MCF 10A (cell line): ENCODE results near the gene RELCH. TPM values are rescaled to one million over a fixed set of nuclear protein-coding genes. Genes with fewer than 3 reads are reported as not detected.

ENCODE experiments used
- BruUV-seq: library from RNA; stranded (reverse); fragments of 400-500 nt; replicated peaks from 2 replicates; lab custom pipeline; 2021; lab: Mats Ljungman, UMichigan
- CTCF ChIA-PET: fragments of 300-600 bp; sonication (Branson Sonifier 250); formaldehyde crosslinking; extraction: SDS; loops from one replicate; lab custom pipeline; 2021; ENCODE audit warnings: antibody characterized with exemption, inconsistent platforms; lab: Yijun Ruan, JAX
- POLR2A ChIA-PET: fragments of 300-600, 350-650 bp; sonication (Branson Sonifier 250); formaldehyde crosslinking; extraction: SDS; loops from one replicate; lab custom pipeline; 2020; ENCODE audit warnings: antibody characterized with exemption, inconsistent platforms; lab: Yijun Ruan, JAX
- DNase-seq: peaks from one replicate; pipeline ENCODE4 v3.0.0-alpha.2; 2018; ENCODE audit not compliant: unreplicated experiment
- H3K27ac Mint-ChIP-seq: one replicate; pipeline ENCODE4 v1.8.0; 2022; ENCODE audit warnings: mild to moderate bottlenecking, low read depth, mixed read lengths; ENCODE audit not compliant: unreplicated experiment
- H3K27me3 Mint-ChIP-seq: one replicate; pipeline ENCODE4 v1.8.0; 2022; ENCODE audit warnings: mixed read lengths; ENCODE audit not compliant: insufficient read depth, unreplicated experiment
- H3K36me3 Mint-ChIP-seq: one replicate; pipeline ENCODE4 v1.8.0; 2022; ENCODE audit warnings: mild to moderate bottlenecking, moderate library complexity, mixed read lengths; ENCODE audit not compliant: insufficient read depth, unreplicated experiment
- H3K4me1 Mint-ChIP-seq: one replicate; pipeline ENCODE4 v1.8.0; 2022; ENCODE audit warnings: mixed read lengths; ENCODE audit not compliant: insufficient read depth, unreplicated experiment
- H3K4me3 Mint-ChIP-seq: one replicate; pipeline ENCODE4 v1.8.0; 2022; ENCODE audit warnings: mild to moderate bottlenecking, moderate library complexity, mixed read lengths; ENCODE audit not compliant: unreplicated experiment
- H3K9me3 Mint-ChIP-seq: one replicate; pipeline ENCODE4 v1.8.0; 2022; ENCODE audit warnings: mixed read lengths; ENCODE audit not compliant: unreplicated experiment
- CTCF ChIP-seq: fragments of 200-600 bp; IDR thresholded peaks from one replicate; pipeline ENCODE4 v1.8.0; 2022; ENCODE audit warnings: antibody characterized with exemption, mild to moderate bottlenecking; ENCODE audit not compliant: unreplicated experiment
- intact Hi-C: fragments of 100-400 bp; cut with micrococcal nuclease; formaldehyde crosslinking; loops from 2 replicates; pipeline ENCODE4 v1.14.1; 2022
- total RNA-seq: library from RNA; stranded (reverse); gene quantifications from 2 replicates; pipeline ENCODE4 v1.2.3, GENCODE V29; 2022

Gene RELCH
- total RNA-seq, 1 experiment from 2014 or later, result 24.7 TPM

GRCh38 chr18:62337336-62337735 lies 150.3 kb downstream of the RELCH start:
- ChIA-PET POLR2A (no interaction called here), CTCF (no interaction called here)
- intact Hi-C loops, result no loop called here
- Mint-ChIP-seq H3K27ac (no peak overlapping the region), H3K9me3 (no peaks in the 10 kb centered on the region), H3K4me1 (peaks cover 17% of the 10 kb centered on the region), H3K36me3 (peaks cover 4% of the 10 kb centered on the region), H3K27me3 (no peaks in the 10 kb centered on the region), H3K4me3 (no peak overlapping the region)
- no peak for TF ChIP-seq CTCF
- DNase-seq, result no peak
- no TSS peak for BruUV-seq

GRCh38 chr18:62338446-62339105 lies 151.5 kb downstream of the RELCH start:
- Mint-ChIP-seq H3K4me1 (peaks cover 17% of the 10 kb centered on the region), H3K36me3 (peaks cover 4% of the 10 kb centered on the region)

GRCh38 chr18:62339106-62339988 lies 152.3 kb downstream of the RELCH start:
- H3K4me3 Mint-ChIP-seq, result peak overlapping the region; percentile 31
- CTCF ChIA-PET, result interaction anchor here (0.6 to 1.0 kb wide), 2 partner anchors 173 to 240 kb away, joined by 4 to 6 read pairs; no protein-coding TSS in a partner anchor
- no peaks in the 10 kb centered on the region for H3K27me3 Mint-ChIP-seq
- intact Hi-C loops, result no loop called here
- H3K27ac Mint-ChIP-seq, result peak overlapping the region; percentile 23
- peaks cover 13% of the 10 kb centered on the region for H3K4me1 Mint-ChIP-seq
- H3K36me3 Mint-ChIP-seq, result peaks cover 4% of the 10 kb centered on the region
- TF ChIP-seq CTCF, result no peak
- POLR2A ChIA-PET, result interaction anchor here (0.6 kb wide), 1 partner anchor 25 kb away, joined by 5 read pairs; no protein-coding TSS in a partner anchor
- no TSS peak for BruUV-seq
- H3K9me3 Mint-ChIP-seq, result no peaks in the 10 kb centered on the region
- DNase-seq, result peak; percentile 76

More at GRCh38 chr18:62338446-62339105, 151.5 kb downstream of the RELCH start:
- H3K27me3 Mint-ChIP-seq, result no peaks in the 10 kb centered on the region
- CTCF ChIA-PET, result interaction anchor here (1.0 kb wide), 1 partner anchor 174 kb away, joined by 6 read pairs; no protein-coding TSS in a partner anchor
- TF ChIP-seq CTCF, result no peak
- no peak for DNase-seq
- intact Hi-C loops, result no loop called here
- H3K4me3 Mint-ChIP-seq, result no peak overlapping the region
- POLR2A ChIA-PET, result no interaction called here
- H3K9me3 Mint-ChIP-seq, result no peaks in the 10 kb centered on the region
- BruUV-seq, result no TSS peak
- H3K27ac Mint-ChIP-seq, result no peak overlapping the region

DNA sequence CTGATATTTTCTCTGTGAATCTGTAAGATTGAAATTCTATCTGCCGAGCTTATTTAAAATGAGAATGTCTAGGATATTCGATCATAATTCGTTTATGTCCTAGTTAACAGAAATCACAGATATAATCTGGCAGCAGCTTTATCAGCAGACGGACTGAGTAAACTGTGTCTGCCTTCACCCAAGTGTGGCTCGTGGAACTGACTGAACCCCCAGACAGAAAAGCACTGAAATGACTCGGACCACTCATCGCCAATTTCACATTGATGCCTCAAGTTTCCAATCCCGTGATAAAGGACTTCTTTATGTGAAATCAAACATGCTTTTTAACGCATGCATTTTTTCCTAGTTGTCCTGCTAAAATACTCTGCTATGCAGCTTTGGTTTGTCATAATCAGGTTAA lies 153.9 kb downstream of the RELCH start:
- CTCF ChIA-PET, result interaction anchor here (0.6 to 1.3 kb wide), 4 partner anchors 9 to 243 kb away, joined by 3 read pairs; no protein-coding TSS in a partner anchor
- Mint-ChIP-seq H3K4me1 (peaks cover 11% of the 10 kb centered on the region), H3K27ac (no peak overlapping the region), H3K27me3 (no peaks in the 10 kb centered on the region), H3K36me3 (peaks cover 4% of the 10 kb centered on the region), H3K4me3 (no peak overlapping the region), H3K9me3 (no peaks in the 10 kb centered on the region)
- TF ChIP-seq CTCF, result no peak
- intact Hi-C loops, result no loop called here
- no TSS peak for BruUV-seq
- DNase-seq, result no peak
- POLR2A ChIA-PET, result interaction anchor here (0.7 to 1.2 kb wide), 2 partner anchors 13 to 20 kb away, joined by 3 read pairs; no protein-coding TSS in a partner anchor
